HUDEP-2 (cell line): ENCODE data around the gene WDR73.

Experiments
- DNase-seq, 76 experiments: peaks; one replicate each; lab custom pipeline; 2025; ENCODE audit not compliant: unreplicated experiment in 76 of 76; lab: John Stamatoyannopoulos, UW

Gene WDR73

DNA sequence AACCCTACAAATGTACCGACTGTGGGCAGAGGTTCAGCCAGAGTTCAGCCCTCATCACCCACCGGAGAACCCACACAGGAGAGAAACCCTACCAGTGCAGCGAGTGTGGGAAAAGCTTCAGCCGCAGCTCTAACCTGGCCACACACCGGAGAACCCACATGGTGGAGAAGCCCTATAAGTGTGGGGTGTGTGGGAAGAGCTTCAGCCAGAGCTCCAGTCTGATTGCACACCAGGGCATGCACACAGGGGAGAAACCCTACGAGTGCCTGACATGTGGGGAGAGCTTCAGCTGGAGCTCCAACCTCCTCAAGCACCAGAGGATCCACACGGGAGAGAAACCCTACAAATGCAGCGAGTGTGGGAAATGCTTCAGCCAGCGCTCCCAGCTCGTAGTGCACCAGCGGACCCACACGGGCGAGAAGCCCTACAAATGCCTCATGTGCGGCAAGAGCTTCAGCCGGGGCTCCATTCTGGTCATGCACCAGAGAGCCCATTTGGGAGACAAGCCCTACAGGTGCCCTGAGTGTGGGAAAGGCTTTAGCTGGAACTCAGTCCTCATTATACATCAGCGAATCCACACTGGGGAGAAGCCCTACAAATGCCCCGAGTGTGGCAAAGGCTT, 32.6 kb downstream of the WDR73 start:
- no peak for DNase-seq

DNA sequence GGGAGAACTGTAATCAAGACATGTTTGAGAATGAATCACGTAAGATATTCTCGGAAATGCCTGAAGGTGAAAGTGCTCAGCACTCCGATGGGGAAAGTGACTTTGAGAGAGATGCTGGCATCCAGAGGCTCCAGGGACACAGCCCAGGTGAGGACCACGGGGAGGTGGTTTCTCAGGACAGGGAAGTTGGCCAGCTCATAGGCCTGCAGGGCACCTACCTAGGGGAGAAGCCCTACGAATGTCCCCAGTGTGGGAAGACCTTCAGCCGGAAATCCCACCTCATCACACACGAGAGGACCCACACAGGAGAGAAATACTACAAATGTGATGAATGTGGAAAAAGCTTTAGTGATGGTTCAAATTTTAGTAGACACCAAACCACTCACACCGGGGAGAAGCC, 33.5 kb downstream of the WDR73 start:
- DNase-seq: no peak

DNA sequence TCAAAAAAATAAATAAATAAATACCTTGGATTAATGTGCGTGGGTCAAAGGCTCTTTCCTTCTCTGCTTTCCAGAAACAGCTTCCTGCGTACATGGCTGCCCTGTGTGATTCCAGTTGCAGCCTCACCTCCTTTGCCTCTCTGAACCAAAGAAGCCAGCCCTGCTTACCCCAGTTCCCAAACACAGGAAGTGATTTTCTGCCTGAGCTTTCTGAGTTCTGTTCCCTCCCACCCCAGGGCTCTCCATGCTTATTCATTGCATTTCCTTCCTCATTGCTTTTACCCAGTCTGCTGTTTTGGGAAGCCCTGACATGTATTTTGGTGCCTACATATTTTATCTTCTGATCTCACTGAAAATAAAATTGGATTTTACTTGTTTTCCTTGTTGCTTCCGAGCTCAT, 37.8 kb downstream of the WDR73 start:
- no peak for DNase-seq

DNA sequence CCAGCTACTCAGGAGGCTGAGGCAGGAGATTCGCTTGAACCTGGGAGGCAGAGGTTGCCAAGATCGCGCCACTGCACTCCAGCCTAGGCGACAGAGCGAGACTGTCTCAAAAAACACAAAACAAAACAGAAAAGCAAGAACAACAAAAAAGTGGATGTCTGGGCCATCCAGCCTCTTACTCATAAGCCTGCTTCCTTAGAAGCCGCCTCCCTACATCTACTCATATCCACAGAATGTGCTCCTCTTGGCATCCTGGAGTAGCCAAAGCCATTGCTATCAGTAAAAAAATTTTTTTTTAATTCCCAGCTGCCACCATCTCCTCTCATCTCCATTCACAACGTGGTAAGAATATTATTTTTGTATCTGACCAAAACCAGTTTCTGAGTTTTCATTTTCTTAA, 42.5 kb downstream of the WDR73 start:
- no peak for DNase-seq

DNA sequence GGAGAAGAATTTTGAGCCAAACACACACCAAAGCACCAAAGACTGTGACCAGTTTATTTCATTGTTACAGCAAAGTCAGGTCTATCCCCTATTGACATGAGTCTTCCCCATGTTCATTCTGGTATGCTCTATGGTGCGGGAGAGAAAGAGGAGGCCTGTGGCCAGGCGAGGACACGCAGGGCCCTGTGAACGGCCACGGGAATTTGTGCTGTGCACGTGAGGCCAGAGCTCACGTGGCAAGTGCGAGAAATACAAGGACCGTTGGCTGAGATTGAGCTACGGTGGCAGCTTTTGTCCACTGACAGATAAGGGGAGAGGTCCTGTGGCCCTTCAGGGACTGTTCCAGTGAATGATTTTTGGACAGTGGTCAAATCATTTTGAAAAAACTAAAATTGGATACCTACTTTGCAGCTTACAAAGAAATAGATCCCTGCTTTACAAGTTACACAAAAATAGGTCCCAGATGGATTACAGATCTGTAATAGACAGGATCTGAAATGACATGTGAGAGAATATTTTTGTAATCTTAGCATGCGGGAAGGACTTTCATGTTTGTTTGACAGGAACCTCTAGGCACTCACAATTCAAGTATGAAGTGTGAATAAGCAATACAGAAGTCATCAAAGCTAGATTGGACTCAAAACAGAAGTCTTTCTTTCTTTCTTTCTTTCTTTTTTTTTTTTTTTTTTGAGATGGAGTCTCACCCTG, 44.1 kb downstream of the WDR73 start:
- DNase-seq: no peak

DNA sequence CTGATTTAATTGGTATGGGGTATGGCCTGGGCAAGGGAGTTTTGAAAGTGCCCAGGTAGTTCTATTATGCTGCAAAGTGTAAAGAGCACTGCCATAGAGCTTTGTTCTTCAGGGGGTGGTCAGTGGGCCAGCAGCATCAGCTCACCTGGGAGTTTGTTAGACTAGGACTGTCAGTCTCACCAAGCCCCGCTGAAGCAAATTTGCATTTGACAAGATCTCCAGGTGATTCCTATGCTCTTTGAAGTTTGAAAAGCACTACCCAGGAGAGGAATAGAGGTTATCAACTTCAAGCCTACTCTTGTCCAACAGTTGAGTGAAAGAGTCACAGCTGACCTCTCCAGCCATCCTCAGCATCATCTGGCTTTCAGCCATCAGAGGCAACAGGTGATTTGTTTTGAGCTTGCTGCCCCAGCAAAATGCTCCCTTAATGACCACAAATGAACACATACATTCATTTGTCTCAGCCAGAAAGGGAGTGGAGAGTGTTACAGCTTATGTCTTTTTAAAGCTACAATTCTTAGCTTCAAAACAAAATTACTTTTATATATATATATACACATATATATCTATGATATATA, 45.3 kb downstream of the WDR73 start:
- DNase-seq: no peak

DNA sequence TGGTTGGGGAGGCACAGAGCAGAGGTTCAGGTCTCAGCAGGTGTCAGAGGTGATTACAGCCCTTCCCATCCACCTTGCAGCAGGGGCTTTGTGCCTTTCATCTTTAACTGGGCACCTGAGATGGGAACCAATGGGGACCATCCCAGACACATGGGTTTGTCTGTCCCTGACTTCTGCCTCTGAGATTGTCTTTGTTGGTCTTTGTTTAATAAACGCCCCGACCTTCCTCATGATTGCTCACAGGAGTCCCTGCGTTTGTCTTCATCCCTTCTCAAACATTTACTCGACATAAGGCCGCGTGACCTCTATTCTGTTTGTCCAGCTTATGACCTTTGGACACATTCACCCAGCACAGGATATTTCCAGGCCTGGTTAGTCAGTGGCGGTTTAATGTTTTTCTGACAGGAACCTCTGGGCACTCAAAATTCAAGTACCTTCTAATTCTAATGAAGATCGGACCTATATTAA, 47.4 kb downstream of the WDR73 start:
- DNase-seq: no peak

DNA sequence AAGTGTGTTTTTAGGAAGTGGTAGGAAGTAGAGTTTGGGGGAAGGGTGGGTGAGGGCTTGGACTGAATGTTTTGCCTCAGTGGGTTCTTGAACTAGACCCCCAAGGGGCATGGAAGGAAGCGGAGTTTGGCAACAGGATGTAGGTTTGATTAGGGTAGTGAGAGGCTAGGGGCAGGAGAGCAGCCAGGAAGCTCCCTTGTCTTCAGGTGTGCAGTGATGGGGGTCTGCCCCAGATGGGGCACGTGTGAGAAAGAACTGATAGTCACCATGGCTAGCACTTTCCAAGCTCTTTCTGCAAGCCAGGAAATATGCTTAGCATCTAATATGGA, 48.6 kb downstream of the WDR73 start:
- no peak for DNase-seq

GRCh38 chr15:84604826-84605553, 49.1 kb downstream of the WDR73 start:
- DNase-seq: no peak

DNA sequence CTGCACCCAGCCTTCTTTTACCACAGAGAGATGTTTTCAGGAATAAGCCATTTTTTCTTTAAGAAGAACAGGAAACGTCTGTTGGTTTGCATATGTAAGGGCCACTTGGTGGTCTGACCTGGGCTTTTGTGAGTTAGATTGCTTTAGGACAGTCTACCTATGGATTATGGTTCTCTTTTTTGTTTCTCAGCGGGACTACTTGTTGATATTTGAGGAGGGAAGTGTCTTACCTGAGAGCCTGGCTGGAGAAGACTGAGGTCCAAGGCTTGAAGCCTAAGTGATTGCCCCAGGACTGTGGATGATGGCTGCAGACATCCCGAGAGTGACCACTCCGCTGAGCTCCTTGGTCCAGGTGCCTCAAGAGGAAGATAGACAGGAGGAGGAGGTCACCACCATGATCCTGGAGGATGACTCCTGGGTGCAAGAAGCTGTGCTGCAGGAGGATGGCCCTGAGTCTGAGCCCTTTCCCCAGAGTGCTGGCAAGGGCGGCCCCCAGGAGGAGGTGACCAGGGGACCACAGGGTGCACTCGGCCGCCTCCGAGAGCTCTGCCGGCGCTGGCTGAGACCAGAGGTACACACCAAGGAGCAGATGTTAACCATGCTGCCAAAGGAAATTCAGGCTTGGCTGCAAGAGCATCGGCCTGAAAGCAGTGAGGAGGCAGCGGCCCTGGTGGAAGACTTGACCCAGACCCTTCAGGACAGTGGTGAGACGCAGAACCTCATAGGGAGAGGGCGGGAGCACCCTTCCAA, 50.3 kb downstream of the WDR73 start:
- no peak for DNase-seq

DNA sequence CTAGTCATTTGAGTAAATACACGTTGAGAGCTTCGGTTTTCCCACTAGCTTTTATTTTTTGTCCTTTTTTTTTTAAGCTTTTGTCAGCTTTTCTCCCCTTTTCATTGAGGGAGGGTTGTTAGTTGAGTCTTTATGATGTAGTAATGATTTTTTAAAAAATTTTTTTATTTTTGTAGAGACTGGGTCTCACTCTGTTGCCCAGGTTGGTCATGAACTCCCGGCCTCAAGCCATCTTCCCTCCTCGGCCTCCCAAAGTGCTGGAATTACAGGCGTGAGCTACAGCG, 52.6 kb downstream of the WDR73 start:
- no peak for DNase-seq

- peak in 75 of 76 experiments; percentile 25 to 94 (median 87) for DNase-seq
Observed at GRCh38 chr15:84600687-84601554, 53.2 kb downstream of the WDR73 start, which contains the start of gene ZSCAN2. ZSCAN2 (plus strand) TSS chr15:84601009; CDS start chr15:84603928, 2,919 bp downstream.

DNA sequence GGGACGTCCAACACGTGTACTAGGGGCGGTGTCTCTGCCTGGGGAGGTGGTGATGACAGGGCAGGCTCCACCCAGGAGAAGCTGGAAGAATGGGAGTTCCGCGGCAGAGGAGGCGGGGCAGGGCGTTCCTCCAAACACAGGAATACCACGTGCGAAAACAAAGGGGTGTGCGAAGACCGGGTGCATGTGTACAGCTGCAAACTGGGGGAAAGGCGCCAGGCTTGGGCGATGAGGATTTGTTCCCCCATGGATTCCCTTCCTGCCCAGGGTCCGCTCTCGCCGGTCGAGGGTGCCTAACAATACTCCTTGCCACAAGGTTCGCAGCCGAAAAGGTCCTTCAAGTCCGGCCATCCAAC, 53.8 kb downstream of the WDR73 start:
- DNase-seq: peak in 74 of 76 experiments; percentile 36 to 91 (median 76)

DNA sequence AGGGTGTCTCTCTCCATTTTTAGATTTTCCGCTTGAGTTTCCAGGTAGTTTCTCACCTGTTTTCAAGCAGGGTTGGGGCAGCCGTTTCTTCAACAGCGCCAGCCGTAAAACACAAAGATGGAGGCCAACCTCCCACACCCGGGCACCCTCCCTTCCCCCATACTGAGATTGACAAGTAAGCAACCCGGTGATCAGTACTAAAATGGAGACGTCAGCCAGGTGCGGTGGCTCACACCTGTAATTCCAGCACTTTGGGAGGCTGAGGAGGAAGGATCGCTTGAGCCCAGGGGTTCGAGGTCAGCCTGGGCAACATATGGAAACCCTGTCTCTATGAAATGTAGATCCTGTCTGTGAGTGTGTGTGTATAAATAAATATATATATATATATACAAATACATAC, 54.2 kb downstream of the WDR73 start:
- no peak for DNase-seq

DNA sequence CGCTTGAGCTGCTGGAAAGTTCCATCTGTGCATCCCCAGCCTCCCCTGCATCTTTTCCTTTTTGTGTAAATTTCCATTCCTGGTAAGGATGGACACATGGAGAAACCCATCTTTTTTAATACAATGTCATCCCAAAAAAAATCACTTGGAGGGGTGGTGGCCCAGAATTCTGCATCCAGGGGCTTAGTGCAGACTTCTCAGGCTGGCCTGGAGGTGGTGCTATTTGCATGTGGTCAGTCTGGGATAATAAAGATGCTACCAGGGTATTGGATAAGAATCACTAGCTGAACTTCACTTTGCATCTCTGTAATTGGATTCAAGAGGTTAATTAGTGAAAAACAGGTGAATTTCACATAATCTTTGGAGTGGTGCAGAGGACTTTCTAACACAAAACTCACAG, 55.1 kb downstream of the WDR73 start:
- DNase-seq: peak in 52 of 76 experiments; percentile 1 to 62 (median 29)

DNA sequence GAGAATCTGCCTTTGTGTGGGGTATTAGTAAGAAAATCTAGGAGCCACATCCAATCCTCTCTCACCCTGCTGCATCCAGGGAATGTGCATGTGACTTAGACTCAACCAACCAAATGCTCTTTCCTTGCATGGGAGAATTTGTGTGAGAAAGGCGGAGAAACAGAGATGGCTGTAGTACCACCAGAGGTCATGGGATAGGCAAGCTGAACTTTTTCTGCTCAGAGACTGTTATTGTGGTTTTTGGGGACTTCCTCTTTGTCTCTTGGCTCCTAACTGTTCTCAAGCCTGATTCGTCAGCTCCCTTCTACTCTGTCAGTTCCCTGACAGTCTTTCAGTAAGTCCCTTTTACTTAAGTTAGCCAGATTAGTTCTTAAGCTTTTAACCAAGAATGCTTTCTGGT, 55.8 kb downstream of the WDR73 start:
- DNase-seq: peak in 17 of 76 experiments; percentile 2 to 50 (median 20)

DNA sequence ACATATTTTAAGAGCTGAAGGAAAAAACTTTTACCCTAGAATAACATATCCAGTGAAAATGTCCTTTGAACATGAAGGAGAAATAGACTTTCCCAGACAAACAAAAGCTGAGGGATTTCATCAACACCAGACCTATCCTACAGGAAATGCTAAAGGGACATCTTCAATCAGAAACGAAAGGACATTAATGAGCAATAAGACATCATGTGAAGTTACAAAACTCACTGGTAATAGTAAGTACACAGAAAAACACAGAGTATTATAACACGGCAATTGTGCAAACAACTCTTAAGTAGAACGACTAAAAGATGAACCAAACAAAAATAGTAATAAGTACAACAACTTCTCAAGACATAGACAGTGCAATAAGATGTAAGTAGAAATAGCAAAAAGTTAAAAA, 56.8 kb downstream of the WDR73 start:
- DNase-seq: no peak

GRCh38 chr15:84595660-84596059, 58.4 kb downstream of the WDR73 start:
- no peak for DNase-seq

- DNase-seq: peak in 1 of 76 experiments; percentile 1
Observed at GRCh38 chr15:84594617-84595290, 59.3 kb downstream of the WDR73 start.
